HEK293 (cell line): Measurements from ENCODE around the gene ASXL1.

Source experiments
- BCL6B ChIP-seq: fragments of 450-650 bp; formaldehyde crosslinking; IDR thresholded peaks from 2 replicates; pipeline ENCODE4 v1.5.1; 2017; ENCODE audit warnings: missing biosample characterization, missing genetic modification characterization
- CTCF ChIP-seq: fragments of 450-650 bp; formaldehyde crosslinking; IDR thresholded peaks from 2 replicates; pipeline ENCODE4 v1.5.1; 2016; ENCODE audit warnings: missing biosample characterization, missing genetic modification characterization
- HOXA7 ChIP-seq: sonication (generic); formaldehyde crosslinking; IDR thresholded peaks from 2 replicates; pipeline ENCODE4 v1.8.1; 2022; ENCODE audit warnings: missing genetic modification reagents, borderline replicate concordance
- PRDM10 ChIP-seq: fragments of 450-650 bp; formaldehyde crosslinking; IDR thresholded peaks from 2 replicates; pipeline ENCODE4 v1.5.1; 2016; ENCODE audit warnings: missing biosample characterization, missing genetic modification characterization
- PRDM6 ChIP-seq: fragments of 450-650 bp; formaldehyde crosslinking; IDR thresholded peaks from 2 replicates; pipeline ENCODE4 v1.5.1; 2017; ENCODE audit warnings: missing biosample characterization, missing genetic modification characterization
- SP2 ChIP-seq: fragments of 450-650 bp; formaldehyde crosslinking; IDR thresholded peaks from 2 replicates; pipeline ENCODE4 v1.5.1; 2016; ENCODE audit warnings: missing biosample characterization, missing genetic modification characterization
- ZNF23 ChIP-seq: fragments of 450-650 bp; formaldehyde crosslinking; IDR thresholded peaks from 2 replicates; pipeline ENCODE4 v1.5.1; 2016; ENCODE audit warnings: missing biosample characterization, missing genetic modification characterization, borderline replicate concordance
- ZNF274 ChIP-seq, 2 experiments: fragments of 200-500 bp in 1 of 2; fragments of 450-650 bp in 1 of 2; sonication (Bioruptor generic) in 1 of 2; formaldehyde crosslinking in 1 of 2; IDR thresholded peaks; 2 replicates each; pipeline versions ENCODE4 v1.5.1 to v1.6.1; 2014 to 2016; ENCODE audit warnings: borderline replicate concordance in 1 of 2, inconsistent platforms in 1 of 2, low read length in 1 of 2, missing biosample characterization in 1 of 2, missing genetic modification characterization in 1 of 2
- ZNF280D ChIP-seq: fragments of 450-650 bp; formaldehyde crosslinking; IDR thresholded peaks from 2 replicates; pipeline ENCODE4 v1.5.1; 2016; ENCODE audit warnings: missing biosample characterization, missing genetic modification characterization
- ZNF404 ChIP-seq: fragments of 450-650 bp; formaldehyde crosslinking; IDR thresholded peaks from 2 replicates; pipeline ENCODE4 v1.5.1; 2017; ENCODE audit warnings: missing biosample characterization, missing genetic modification characterization
- ZNF600 ChIP-seq: fragments of 450-650 bp; formaldehyde crosslinking; IDR thresholded peaks from 2 replicates; pipeline ENCODE4 v1.5.1; 2016; ENCODE audit warnings: missing biosample characterization, missing genetic modification characterization

GRCh38 chr20:32441638-32442037 is 83.5 kb downstream of the ASXL1 start:
- TF ChIP-seq PRDM6 (tag by site-specific recombination) (no peak), HOXA7 (no peak), ZNF404 (tag by site-specific recombination) (no peak), SP2 (no peak), ZNF280D (tag by site-specific recombination) (no peak), CTCF (tag by site-specific recombination) (no peak), ZNF600 (tag by site-specific recombination) (no peak), ZNF274 (IDR thresholded peaks at IDR 0.05; ENCODE audit: low read length) (no peak), ZNF274 (tag by site-specific recombination; IDR thresholded peaks at IDR 0.05; ENCODE audit: borderline replicate concordance) (no peak), PRDM10 (tag by site-specific recombination) (no peak), ZNF23 (tag by site-specific recombination) (no peak), BCL6B (tag by site-specific recombination) (no peak)
